Measurements from ENCODE around the gene NUCB2. TPM values are rescaled to one million over a fixed set of nuclear protein-coding genes. Genes with fewer than 3 reads are reported as not detected.

NUCB2 gene
- total RNA-seq, 1 experiment from 2014 or later: 66.6 TPM

DNA sequence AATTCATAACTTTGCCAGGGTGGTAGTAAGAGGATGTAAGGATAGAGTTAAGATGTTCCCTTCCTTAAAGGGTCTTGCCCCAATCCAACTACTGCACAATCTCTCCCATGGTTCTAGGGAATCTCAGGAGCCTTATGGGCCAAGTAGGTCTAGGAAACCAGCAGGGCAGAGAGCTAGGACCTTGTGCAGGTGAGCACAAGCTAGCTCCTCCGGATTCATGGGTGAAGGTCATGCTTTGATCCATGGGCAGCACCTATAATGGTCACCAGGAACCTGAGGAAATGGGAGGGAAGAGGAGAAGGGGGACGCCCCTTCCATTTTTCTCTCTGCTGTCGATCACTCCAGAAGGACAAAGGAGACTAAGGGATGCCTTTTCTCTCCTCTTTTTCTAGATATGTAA is 95.1 kb downstream of the NUCB2 start:
- no peaks in the 10 kb centered on the region for H3K4me1 ChIP-seq
- no TSS peak for BruUV-seq (replicated peaks)
- Mint-ChIP-seq H3K36me3 (ENCODE audit: insufficient read depth, unreplicated experiment) (peaks cover 58% of the 10 kb centered on the region), H3K4me1 (ENCODE audit: low read depth, unreplicated experiment) (no peaks in the 10 kb centered on the region), H3K27ac (ENCODE audit: unreplicated experiment) (no peak overlapping the region), H3K4me3 (ENCODE audit: unreplicated experiment) (no peak overlapping the region), H3K9me3 (ENCODE audit: unreplicated experiment) (peaks cover 55% of the 10 kb centered on the region), H3K27me3 (ENCODE audit: insufficient read depth, unreplicated experiment) (no peaks in the 10 kb centered on the region)
- intact Hi-C loops (cut with micrococcal nuclease; ENCODE audit: unreplicated experiment): no loop called here
- peak in 1 of 2 experiments; percentile 26 for DNase-seq
- TF ChIP-seq, protein P1, sequence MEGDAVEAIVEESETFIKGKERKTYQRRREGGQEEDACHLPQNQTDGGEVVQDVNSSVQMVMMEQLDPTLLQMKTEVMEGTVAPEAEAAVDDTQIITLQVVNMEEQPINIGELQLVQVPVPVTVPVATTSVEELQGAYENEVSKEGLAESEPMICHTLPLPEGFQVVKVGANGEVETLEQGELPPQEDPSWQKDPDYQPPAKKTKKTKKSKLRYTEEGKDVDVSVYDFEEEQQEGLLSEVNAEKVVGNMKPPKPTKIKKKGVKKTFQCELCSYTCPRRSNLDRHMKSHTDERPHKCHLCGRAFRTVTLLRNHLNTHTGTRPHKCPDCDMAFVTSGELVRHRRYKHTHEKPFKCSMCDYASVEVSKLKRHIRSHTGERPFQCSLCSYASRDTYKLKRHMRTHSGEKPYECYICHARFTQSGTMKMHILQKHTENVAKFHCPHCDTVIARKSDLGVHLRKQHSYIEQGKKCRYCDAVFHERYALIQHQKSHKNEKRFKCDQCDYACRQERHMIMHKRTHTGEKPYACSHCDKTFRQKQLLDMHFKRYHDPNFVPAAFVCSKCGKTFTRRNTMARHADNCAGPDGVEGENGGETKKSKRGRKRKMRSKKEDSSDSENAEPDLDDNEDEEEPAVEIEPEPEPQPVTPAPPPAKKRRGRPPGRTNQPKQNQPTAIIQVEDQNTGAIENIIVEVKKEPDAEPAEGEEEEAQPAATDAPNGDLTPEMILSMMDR (IDR thresholded peaks at IDR 0.05; ENCODE audit: insufficient read depth in 1 of 2, low read depth in 1 of 2, low read length in 1 of 2, severe bottlenecking in 1 of 2, unreplicated experiment in 1 of 2): no peak
- ChIA-PET CTCF (no interaction called here), POLR2A (no interaction called here)
- peaks cover 10% of the 10 kb centered on the region for H3K36me3 ChIP-seq (ENCODE audit: control insufficient read depth, insufficient read depth, low read length)
- H3K27me3 ChIP-seq (replicated peaks; ENCODE audit: control insufficient read depth, insufficient read depth, low read length): no peaks in the 10 kb centered on the region
- H3K4me3 ChIP-seq (ENCODE audit: low read depth, low read length): no peak overlapping the region
- peaks cover 42% of the 10 kb centered on the region for H3K9me3 ChIP-seq

DNA sequence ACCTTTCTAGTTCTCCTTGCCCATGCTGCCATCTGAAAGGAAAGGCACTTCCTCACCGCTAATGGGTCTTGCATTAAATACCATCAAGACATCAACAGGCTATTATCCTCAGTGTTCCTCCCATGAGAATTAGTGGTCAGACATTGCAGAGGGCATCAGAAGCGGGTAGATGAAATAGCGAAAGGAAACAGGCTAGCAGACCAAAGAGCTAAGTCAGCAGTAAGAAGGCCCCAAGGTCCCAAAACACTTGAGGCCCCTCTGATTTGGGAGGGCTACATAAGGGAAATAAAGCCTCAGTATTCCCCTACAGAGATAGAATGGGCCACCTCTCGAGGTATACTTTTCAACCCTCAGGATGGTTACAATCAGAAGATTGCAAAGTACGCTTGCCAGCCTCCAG is 99.0 kb downstream of the NUCB2 start:
- Histone ChIP-seq H3K9me3 (peaks cover 31% of the 10 kb centered on the region), H3K4me3 (ENCODE audit: low read depth, low read length) (no peak overlapping the region), H3K27me3 (replicated peaks; ENCODE audit: control insufficient read depth, insufficient read depth, low read length) (no peaks in the 10 kb centered on the region), H3K4me1 (no peaks in the 10 kb centered on the region), H3K36me3 (ENCODE audit: control insufficient read depth, insufficient read depth, low read length) (peaks cover 3% of the 10 kb centered on the region)
- H3K9me3 Mint-ChIP-seq (ENCODE audit: unreplicated experiment): peaks cover 26% of the 10 kb centered on the region
- peaks cover 27% of the 10 kb centered on the region for H3K36me3 Mint-ChIP-seq (ENCODE audit: insufficient read depth, unreplicated experiment)
- H3K4me3 Mint-ChIP-seq (ENCODE audit: unreplicated experiment): no peak overlapping the region
- no peaks in the 10 kb centered on the region for H3K27me3 Mint-ChIP-seq (ENCODE audit: insufficient read depth, unreplicated experiment)
- no peak overlapping the region for H3K27ac Mint-ChIP-seq (ENCODE audit: unreplicated experiment)
- CTCF ChIA-PET: no interaction called here
- H3K4me1 Mint-ChIP-seq (ENCODE audit: low read depth, unreplicated experiment): no peaks in the 10 kb centered on the region
- intact Hi-C loops (cut with micrococcal nuclease; ENCODE audit: unreplicated experiment): no loop called here
- BruUV-seq (replicated peaks): no TSS peak
- POLR2A ChIA-PET: no interaction called here
- TF ChIP-seq, protein P1 (IDR thresholded peaks at IDR 0.05; ENCODE audit: insufficient read depth in 1 of 2, low read depth in 1 of 2, low read length in 1 of 2, severe bottlenecking in 1 of 2, unreplicated experiment in 1 of 2): no peak
- DNase-seq: no peak

DNA sequence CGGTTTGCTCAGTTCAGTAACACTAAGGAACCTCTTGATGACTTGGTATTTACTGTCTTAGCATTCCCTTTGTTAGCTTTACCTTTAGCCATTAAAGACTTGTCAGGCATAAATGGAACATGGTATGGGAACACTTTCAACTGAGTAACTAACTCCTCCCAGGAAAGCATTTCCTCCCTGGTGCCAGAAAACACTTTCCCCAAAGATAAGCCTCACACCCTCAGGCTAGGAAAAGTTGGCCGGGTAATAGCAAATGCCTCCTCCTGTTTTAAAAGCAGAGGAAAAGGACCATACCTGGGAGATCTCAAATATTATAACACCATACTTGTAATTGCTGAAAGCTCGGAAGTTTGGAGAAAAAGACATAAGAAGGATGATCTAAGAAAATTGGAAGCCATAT is 100.0 kb downstream of the NUCB2 start:
- H3K36me3 Mint-ChIP-seq (ENCODE audit: insufficient read depth, unreplicated experiment): peaks cover 17% of the 10 kb centered on the region
- CTCF ChIA-PET: no interaction called here

More for the DNA sequence above, 100.0 kb downstream of the NUCB2 start:
- H3K27me3 Mint-ChIP-seq (ENCODE audit: insufficient read depth, unreplicated experiment): no peaks in the 10 kb centered on the region
- POLR2A ChIA-PET: no interaction called here
- H3K4me3 ChIP-seq (ENCODE audit: low read depth, low read length): no peak overlapping the region
- H3K4me3 Mint-ChIP-seq (ENCODE audit: unreplicated experiment): no peak overlapping the region
- H3K9me3 ChIP-seq: peaks cover 23% of the 10 kb centered on the region
- no peak for DNase-seq
- no peaks in the 10 kb centered on the region for H3K4me1 Mint-ChIP-seq (ENCODE audit: low read depth, unreplicated experiment)
- peaks cover 3% of the 10 kb centered on the region for H3K36me3 ChIP-seq (ENCODE audit: control insufficient read depth, insufficient read depth, low read length)
- H3K9me3 Mint-ChIP-seq (ENCODE audit: unreplicated experiment): peaks cover 16% of the 10 kb centered on the region
- H3K27ac Mint-ChIP-seq (ENCODE audit: unreplicated experiment): no peak overlapping the region
- no peaks in the 10 kb centered on the region for H3K4me1 ChIP-seq
- intact Hi-C loops (cut with micrococcal nuclease; ENCODE audit: unreplicated experiment): no loop called here
- BruUV-seq (replicated peaks): no TSS peak
- TF ChIP-seq, protein P1 (IDR thresholded peaks at IDR 0.05; ENCODE audit: insufficient read depth in 1 of 2, low read depth in 1 of 2, low read length in 1 of 2, severe bottlenecking in 1 of 2, unreplicated experiment in 1 of 2): no peak
- H3K27me3 ChIP-seq (replicated peaks; ENCODE audit: control insufficient read depth, insufficient read depth, low read length): no peaks in the 10 kb centered on the region

Data from Caco-2 (cell line).